H1 (cell line): Measurements from ENCODE around the gene OSBPL3. TPM values are rescaled to one million over a fixed set of nuclear protein-coding genes. Genes with fewer than 3 reads are reported as not detected.
A peak's percentile ranks its signal among the peaks of the same experiment; 100 is the strongest.

Experiments used
- BCL11A ChIP-seq, 2 experiments: IDR thresholded peaks; one replicate each; pipeline ENCODE4 v1.6.1; 2011; ENCODE audit warnings: low read depth in 2 of 2, low read length in 2 of 2, mild to moderate bottlenecking in 2 of 2
- TCF12 ChIP-seq: IDR thresholded peaks from 2 replicates; pipeline ENCODE4 v1.6.1; 2011; ENCODE audit warnings: low read depth, mild to moderate bottlenecking, low read length
- polyA plus RNA-seq, 7 experiments: library from polyadenylated mRNA; depleted of rRNA in 3 of 7; stranded (reverse) in 5 of 7; unstranded in 2 of 7; fragments of >200 nt in 5 of 7; fragments of 200-250 nt in 2 of 7; gene quantifications; 1 replicate in 5 of 7; 2 replicates in 1 of 7; 4 replicates in 1 of 7; pipeline versions ENCODE4 v1.2.1 to v1.2.3, GENCODE V29; 2011 to 2013; ENCODE audit warnings: missing spikeins in 2 of 7, mixed read lengths in 2 of 7
- total RNA-seq: library from RNA; stranded (reverse); fragmentation: NEBNext Ultra II Directional; extraction: Animal tissue kit (Norgen Biotek cat#: 25700); gene quantifications from 2 replicates; pipeline ENCODE4 v1.2.1, GENCODE V29; 2021
- TF ChIP-seq, protein P1 (sequence below), 3 experiments: IDR thresholded peaks; 1 replicate in 2 of 3; 2 replicates in 1 of 3; pipeline versions ENCODE4 v1.5.1 to v1.6.1; 2011; ENCODE audit warnings: low read length in 3 of 3, mild to moderate bottlenecking in 3 of 3, inconsistent platforms in 2 of 3, low read depth in 1 of 3, moderate library complexity in 1 of 3; ENCODE audit not compliant: insufficient read depth in 1 of 3; ENCODE audit errors: control extremely low read depth in 1 of 3

The OSBPL3 gene
- total and polyA plus RNA-seq, 2 of the 8 experiments (the other 6 are each of a cell fraction or from before 2014, with no cell fraction given), result 2.8 to 13.9 TPM

DNA sequence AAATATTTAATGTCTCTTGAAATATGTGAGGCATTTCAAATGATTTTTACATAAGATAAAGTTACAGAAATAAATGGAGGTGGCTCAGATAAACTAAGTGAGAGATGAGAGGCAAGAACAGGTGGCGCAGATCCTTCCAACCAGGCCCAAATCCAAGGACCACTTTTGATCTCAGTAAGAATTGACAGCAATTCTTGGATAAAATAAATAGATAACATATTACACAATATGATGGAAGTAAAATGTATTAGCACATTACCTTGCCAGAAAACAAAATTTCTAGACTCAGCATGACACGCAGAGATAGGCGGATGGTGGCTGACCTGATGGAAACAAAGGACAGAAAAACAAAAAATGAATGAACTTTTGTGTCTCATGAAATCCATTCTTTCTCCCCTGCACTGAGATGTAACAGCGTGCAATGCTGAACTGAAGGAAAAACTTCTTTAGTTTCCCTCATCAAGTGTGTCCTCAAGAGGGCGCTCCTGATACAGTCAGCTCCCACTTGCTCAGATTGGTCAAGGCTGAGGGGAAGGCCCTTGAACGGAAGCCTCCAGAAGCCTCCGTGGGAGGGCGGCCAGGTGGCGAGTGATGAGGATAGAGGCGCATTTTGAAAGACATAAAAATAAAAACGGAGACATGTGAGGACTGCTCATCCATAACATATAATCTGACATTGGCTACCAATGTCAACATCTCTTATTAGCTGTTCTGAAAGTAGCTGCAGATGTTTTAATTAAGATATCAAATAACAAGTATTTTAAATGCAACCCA is 159.9 kb downstream of the OSBPL3 start (continued):
- no peak for TF ChIP-seq BCL11A (IDR thresholded peaks at IDR 0.05; ENCODE audit: low read depth in 2 of 2, low read length in 2 of 2)
- TF ChIP-seq TCF12, result 0 out of 2 replicates have a peak, but pooled peaks have one; percentile 69
- TF ChIP-seq, protein P1, sequence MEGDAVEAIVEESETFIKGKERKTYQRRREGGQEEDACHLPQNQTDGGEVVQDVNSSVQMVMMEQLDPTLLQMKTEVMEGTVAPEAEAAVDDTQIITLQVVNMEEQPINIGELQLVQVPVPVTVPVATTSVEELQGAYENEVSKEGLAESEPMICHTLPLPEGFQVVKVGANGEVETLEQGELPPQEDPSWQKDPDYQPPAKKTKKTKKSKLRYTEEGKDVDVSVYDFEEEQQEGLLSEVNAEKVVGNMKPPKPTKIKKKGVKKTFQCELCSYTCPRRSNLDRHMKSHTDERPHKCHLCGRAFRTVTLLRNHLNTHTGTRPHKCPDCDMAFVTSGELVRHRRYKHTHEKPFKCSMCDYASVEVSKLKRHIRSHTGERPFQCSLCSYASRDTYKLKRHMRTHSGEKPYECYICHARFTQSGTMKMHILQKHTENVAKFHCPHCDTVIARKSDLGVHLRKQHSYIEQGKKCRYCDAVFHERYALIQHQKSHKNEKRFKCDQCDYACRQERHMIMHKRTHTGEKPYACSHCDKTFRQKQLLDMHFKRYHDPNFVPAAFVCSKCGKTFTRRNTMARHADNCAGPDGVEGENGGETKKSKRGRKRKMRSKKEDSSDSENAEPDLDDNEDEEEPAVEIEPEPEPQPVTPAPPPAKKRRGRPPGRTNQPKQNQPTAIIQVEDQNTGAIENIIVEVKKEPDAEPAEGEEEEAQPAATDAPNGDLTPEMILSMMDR (IDR thresholded peaks at IDR 0.05; ENCODE audit: control extremely low read depth in 1 of 3, insufficient read depth in 1 of 3, low read depth in 1 of 3, low read length in 3 of 3), result peak; percentile 50 to 94 (median 91)
- TF ChIP-seq, all 59 proteins: peak for 6
